ENCODE data around the gene ST7L. TPM values are rescaled to one million over a fixed set of nuclear protein-coding genes. Genes with fewer than 3 reads are reported as not detected.

Gene ST7L
- total RNA-seq, 1 experiment from 2014 or later: 18.0 TPM

DNA sequence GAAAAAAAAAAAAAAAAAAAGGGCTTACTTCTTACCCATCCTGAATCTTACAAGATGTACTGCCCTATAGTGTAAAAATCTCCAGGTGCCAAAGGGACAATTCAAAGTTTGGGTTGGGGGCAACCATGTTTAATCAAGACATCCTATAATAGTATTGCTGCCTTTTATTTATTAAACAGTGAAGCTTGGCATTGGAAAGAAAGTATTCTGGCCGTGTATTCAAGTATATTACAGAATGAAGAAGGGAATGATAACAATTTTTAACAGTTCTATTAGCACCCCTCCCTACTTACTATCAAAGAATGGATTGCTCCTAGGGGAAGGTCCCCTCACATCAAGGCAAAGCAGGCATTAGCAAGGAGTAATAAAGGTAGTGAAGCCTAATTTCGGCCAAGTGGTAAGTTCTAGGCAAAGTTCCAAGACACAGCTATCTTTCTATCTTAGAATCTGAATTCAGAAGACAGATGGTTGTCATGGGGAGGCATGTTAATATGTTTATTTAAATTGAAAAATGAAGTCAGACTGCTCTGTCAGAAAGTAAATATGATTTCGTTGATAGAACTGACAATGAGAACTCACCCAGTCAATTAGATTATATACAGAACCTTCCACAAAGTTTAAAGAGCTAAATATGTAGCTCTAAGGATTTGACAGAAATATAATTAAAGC is 24.6 kb downstream of the ST7L start:
- ChIA-PET CTCF (no interaction called here), POLR2A (interaction anchor here (0.6 kb wide), 1 partner anchor 90 kb away, joined by 3 read pairs; no protein-coding TSS in a partner anchor)
- DNase-seq (ENCODE audit: low spot score) (no peak), ATAC-seq (no peak)
- TF ChIP-seq, protein P1, sequence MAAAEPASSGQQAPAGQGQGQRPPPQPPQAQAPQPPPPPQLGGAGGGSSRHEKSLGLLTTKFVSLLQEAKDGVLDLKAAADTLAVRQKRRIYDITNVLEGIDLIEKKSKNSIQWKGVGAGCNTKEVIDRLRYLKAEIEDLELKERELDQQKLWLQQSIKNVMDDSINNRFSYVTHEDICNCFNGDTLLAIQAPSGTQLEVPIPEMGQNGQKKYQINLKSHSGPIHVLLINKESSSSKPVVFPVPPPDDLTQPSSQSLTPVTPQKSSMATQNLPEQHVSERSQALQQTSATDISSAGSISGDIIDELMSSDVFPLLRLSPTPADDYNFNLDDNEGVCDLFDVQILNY (CRISPR knock-in tag; IDR thresholded peaks at IDR 0.05): no peak
- TF ChIP-seq, protein P2, sequence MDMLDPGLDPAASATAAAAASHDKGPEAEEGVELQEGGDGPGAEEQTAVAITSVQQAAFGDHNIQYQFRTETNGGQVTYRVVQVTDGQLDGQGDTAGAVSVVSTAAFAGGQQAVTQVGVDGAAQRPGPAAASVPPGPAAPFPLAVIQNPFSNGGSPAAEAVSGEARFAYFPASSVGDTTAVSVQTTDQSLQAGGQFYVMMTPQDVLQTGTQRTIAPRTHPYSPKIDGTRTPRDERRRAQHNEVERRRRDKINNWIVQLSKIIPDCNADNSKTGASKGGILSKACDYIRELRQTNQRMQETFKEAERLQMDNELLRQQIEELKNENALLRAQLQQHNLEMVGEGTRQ (CRISPR knock-in tag; IDR thresholded peaks at IDR 0.05): no peak
- no peak for TF ChIP-seq GRHL2 (CRISPR knock-in tag; IDR thresholded peaks at IDR 0.05; ENCODE audit: insufficient replicate concordance, severe bottlenecking)
- no peak for TF ChIP-seq SMAD4 (CRISPR knock-in tag; IDR thresholded peaks at IDR 0.05)
- TF ChIP-seq, protein P3, sequence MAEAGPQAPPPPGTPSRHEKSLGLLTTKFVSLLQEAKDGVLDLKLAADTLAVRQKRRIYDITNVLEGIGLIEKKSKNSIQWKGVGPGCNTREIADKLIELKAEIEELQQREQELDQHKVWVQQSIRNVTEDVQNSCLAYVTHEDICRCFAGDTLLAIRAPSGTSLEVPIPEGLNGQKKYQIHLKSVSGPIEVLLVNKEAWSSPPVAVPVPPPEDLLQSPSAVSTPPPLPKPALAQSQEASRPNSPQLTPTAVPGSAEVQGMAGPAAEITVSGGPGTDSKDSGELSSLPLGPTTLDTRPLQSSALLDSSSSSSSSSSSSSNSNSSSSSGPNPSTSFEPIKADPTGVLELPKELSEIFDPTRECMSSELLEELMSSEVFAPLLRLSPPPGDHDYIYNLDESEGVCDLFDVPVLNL (CRISPR knock-in tag; IDR thresholded peaks at IDR 0.05; ENCODE audit: borderline replicate concordance, low read depth): no peak
- TF ChIP-seq ZNF138 (CRISPR knock-in tag; conservative IDR thresholded peaks at IDR 0.05): no peak
- TF ChIP-seq CBFB (CRISPR knock-in tag; IDR thresholded peaks at IDR 0.05; ENCODE audit: low read depth): no peak
- TF ChIP-seq EMX1 (CRISPR knock-in tag; IDR thresholded peaks at IDR 0.05): no peak
- TF ChIP-seq, protein P4, sequence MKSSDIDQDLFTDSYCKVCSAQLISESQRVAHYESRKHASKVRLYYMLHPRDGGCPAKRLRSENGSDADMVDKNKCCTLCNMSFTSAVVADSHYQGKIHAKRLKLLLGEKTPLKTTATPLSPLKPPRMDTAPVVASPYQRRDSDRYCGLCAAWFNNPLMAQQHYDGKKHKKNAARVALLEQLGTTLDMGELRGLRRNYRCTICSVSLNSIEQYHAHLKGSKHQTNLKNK (CRISPR knock-in tag; IDR thresholded peaks at IDR 0.05): no peak
- TF ChIP-seq, protein P5, sequence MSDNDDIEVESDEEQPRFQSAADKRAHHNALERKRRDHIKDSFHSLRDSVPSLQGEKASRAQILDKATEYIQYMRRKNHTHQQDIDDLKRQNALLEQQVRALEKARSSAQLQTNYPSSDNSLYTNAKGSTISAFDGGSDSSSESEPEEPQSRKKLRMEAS (CRISPR knock-in tag; IDR thresholded peaks at IDR 0.05): no peak
- TF ChIP-seq, protein P6, sequence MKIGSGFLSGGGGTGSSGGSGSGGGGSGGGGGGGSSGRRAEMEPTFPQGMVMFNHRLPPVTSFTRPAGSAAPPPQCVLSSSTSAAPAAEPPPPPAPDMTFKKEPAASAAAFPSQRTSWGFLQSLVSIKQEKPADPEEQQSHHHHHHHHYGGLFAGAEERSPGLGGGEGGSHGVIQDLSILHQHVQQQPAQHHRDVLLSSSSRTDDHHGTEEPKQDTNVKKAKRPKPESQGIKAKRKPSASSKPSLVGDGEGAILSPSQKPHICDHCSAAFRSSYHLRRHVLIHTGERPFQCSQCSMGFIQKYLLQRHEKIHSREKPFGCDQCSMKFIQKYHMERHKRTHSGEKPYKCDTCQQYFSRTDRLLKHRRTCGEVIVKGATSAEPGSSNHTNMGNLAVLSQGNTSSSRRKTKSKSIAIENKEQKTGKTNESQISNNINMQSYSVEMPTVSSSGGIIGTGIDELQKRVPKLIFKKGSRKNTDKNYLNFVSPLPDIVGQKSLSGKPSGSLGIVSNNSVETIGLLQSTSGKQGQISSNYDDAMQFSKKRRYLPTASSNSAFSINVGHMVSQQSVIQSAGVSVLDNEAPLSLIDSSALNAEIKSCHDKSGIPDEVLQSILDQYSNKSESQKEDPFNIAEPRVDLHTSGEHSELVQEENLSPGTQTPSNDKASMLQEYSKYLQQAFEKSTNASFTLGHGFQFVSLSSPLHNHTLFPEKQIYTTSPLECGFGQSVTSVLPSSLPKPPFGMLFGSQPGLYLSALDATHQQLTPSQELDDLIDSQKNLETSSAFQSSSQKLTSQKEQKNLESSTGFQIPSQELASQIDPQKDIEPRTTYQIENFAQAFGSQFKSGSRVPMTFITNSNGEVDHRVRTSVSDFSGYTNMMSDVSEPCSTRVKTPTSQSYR (CRISPR knock-in tag; IDR thresholded peaks at IDR 0.05): no peak
- TF ChIP-seq TP53 (CRISPR knock-in tag; IDR thresholded peaks at IDR 0.05): no peak
- TF ChIP-seq, protein P7, sequence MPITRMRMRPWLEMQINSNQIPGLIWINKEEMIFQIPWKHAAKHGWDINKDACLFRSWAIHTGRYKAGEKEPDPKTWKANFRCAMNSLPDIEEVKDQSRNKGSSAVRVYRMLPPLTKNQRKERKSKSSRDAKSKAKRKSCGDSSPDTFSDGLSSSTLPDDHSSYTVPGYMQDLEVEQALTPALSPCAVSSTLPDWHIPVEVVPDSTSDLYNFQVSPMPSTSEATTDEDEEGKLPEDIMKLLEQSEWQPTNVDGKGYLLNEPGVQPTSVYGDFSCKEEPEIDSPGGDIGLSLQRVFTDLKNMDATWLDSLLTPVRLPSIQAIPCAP (CRISPR knock-in tag; IDR thresholded peaks at IDR 0.05): no peak
- no peak for TF ChIP-seq NR3C1 (CRISPR knock-in tag; conservative IDR thresholded peaks at IDR 0.05; ENCODE audit: low read depth)
- no peak for TF ChIP-seq ZNF263 (CRISPR knock-in tag; IDR thresholded peaks at IDR 0.05; ENCODE audit: low read depth)
- TF ChIP-seq, protein P8, sequence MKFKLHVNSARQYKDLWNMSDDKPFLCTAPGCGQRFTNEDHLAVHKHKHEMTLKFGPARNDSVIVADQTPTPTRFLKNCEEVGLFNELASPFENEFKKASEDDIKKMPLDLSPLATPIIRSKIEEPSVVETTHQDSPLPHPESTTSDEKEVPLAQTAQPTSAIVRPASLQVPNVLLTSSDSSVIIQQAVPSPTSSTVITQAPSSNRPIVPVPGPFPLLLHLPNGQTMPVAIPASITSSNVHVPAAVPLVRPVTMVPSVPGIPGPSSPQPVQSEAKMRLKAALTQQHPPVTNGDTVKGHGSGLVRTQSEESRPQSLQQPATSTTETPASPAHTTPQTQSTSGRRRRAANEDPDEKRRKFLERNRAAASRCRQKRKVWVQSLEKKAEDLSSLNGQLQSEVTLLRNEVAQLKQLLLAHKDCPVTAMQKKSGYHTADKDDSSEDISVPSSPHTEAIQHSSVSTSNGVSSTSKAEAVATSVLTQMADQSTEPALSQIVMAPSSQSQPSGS (CRISPR knock-in tag; IDR thresholded peaks at IDR 0.05; ENCODE audit: borderline replicate concordance, low read depth): no peak
- H3K9me3 Mint-ChIP-seq: peaks cover 11% of the 10 kb centered on the region
- H3K27ac Mint-ChIP-seq: no peak overlapping the region
- H3K36me3 Mint-ChIP-seq: peaks cover 19% of the 10 kb centered on the region
- H3K4me3 Mint-ChIP-seq: no peak overlapping the region
- H3K4me1 Mint-ChIP-seq: no peaks in the 10 kb centered on the region
- no peaks in the 10 kb centered on the region for H3K27me3 Mint-ChIP-seq (ENCODE audit: low read depth)

All from WTC11 (cell line).